Astrocyte (in vitro differentiated cells and primary cell): ENCODE data around the gene EXOC4.

Experiments used
- CTCF ChIP-seq: IDR thresholded peaks from 2 replicates; pipeline ENCODE4 v1.5.1; 2011; ENCODE audit warnings: low read depth, mild to moderate bottlenecking, inconsistent platforms, low read length, moderate library complexity; ENCODE audit not compliant: insufficient read depth
- EZH2 ChIP-seq: IDR thresholded peaks from 2 replicates; pipeline ENCODE4 v1.6.1; 2012; ENCODE audit warnings: mild to moderate bottlenecking, low read length, inconsistent platforms; ENCODE audit not compliant: insufficient read depth

GRCh38 chr7:134009314-134010110 lies 756.6 kb downstream of the EXOC4 start:
- no peak for TF ChIP-seq CTCF
- no peak for TF ChIP-seq EZH2
